HepG2 (cell line): ENCODE results near the gene RNF126. TPM values are rescaled to one million over a fixed set of nuclear protein-coding genes. Genes with fewer than 3 reads are reported as not detected.

Source experiments
- AHDC1 ChIP-seq: sonication (generic); formaldehyde crosslinking; IDR thresholded peaks from 2 replicates; pipeline ENCODE4 v1.5.1; 2020; ENCODE audit warnings: mild to moderate bottlenecking, missing genetic modification reagents, borderline replicate concordance
- BCL3 ChIP-seq: sonication (generic); formaldehyde crosslinking; IDR thresholded peaks from 2 replicates; pipeline ENCODE4 v1.5.1; 2020; ENCODE audit warnings: mild to moderate bottlenecking, missing genetic modification reagents, moderate library complexity
- EHMT2 ChIP-seq: fragments of 200-600 bp; sonication (generic); IDR thresholded peaks from 2 replicates; pipeline ENCODE4 v1.7.0; 2017; ENCODE audit warnings: antibody characterized with exemption, low read depth, low read length, borderline replicate concordance
- TRAFD1 ChIP-seq: sonication (generic); formaldehyde crosslinking; IDR thresholded peaks from 2 replicates; pipeline ENCODE4 v1.5.1; 2020; ENCODE audit warnings: missing genetic modification reagents, mild to moderate bottlenecking, borderline replicate concordance
- XBP1 ChIP-seq: sonication (generic); formaldehyde crosslinking; IDR thresholded peaks from 2 replicates; pipeline ENCODE4 v1.5.0; 2020; ENCODE audit warnings: missing genetic modification reagents
- ZFP36 ChIP-seq: fragments of 150-350 bp; IDR thresholded peaks from 2 replicates; pipeline ENCODE4 v1.6.1; 2018; ENCODE audit warnings: borderline replicate concordance, low read length, low read depth; ENCODE audit not compliant: partially characterized antibody
- ZNF543 ChIP-seq: sonication (generic); formaldehyde crosslinking; IDR thresholded peaks from 2 replicates; pipeline ENCODE4 v1.4.0; 2020; ENCODE audit warnings: mild to moderate bottlenecking, missing genetic modification reagents
- polyA plus RNA-seq, 8 experiments: library from polyadenylated mRNA; depleted of rRNA in 3 of 8; stranded (reverse) in 7 of 8; unstranded in 1 of 8; fragments of >200 nt; fragmentation: Illumina TruSeq in 4 of 8; extraction: Trizol in 4 of 8; gene quantifications; 2 replicates each; pipeline versions ENCODE4 v1.2.1 to v1.2.3, GENCODE V29; 2011 to 2016; ENCODE audit warnings: low read depth in 4 of 8, missing spikeins in 1 of 8, mixed read lengths in 1 of 8; ENCODE audit not compliant: insufficient read depth in 1 of 8
- total RNA-seq, 5 experiments: library from RNA; depleted of rRNA; stranded (reverse); fragments of >200 nt; fragmentation: Illumina TruSeq; extraction: Trizol; gene quantifications; 2 replicates each; pipeline ENCODE4 v1.2.3, GENCODE V29; 2016; ENCODE audit warnings: low read depth in 1 of 5
- TF ChIP-seq, protein P1 (sequence below): IDR thresholded peaks from 2 replicates; pipeline ENCODE4 v1.6.1; 2012; ENCODE audit warnings: low read depth, low read length, improper control_type of control experiment
- TF ChIP-seq, protein P2 (sequence below): sonication (generic); formaldehyde crosslinking; IDR thresholded peaks from 2 replicates; pipeline ENCODE4 v1.4.0; 2020; ENCODE audit warnings: missing genetic modification reagents

RNF126 gene
- total and polyA plus RNA-seq, 2 of the 13 experiments (the other 11 are each of a cell fraction or from before 2014, with no cell fraction given): 23.2 to 34.0 TPM

DNA sequence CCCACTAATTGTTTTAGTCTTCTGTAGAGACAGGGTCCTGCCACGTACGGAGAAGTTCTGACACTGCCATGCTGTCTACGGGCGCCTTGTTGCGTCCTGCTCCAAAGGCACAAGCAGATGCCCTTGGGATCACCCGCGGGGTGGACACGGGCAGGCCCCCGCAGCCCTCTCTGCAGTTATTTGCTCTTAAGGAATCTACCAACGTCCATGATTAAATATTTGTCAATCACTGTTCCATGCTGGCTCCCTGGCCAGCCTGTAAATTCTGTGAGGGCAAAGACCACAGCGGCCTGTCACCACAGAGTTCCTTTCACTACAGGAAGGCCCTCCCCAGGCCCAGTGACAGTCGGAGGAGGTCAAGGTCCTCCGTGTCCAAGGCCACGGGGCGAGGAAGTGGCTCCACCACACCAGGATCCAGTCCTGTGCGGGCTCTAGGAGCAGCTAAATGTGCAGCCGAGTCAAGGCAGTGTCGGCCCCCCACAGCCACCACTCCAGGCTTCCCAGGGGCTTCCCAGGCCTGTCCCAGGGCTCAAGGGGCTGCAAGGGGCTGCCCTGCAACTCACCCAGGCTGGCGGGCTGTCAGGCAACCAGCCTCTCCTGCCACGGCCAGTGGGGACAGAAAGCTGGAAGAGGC, 2.1 kb downstream of the RNF126 start (continued):
- TF ChIP-seq, protein P1, sequence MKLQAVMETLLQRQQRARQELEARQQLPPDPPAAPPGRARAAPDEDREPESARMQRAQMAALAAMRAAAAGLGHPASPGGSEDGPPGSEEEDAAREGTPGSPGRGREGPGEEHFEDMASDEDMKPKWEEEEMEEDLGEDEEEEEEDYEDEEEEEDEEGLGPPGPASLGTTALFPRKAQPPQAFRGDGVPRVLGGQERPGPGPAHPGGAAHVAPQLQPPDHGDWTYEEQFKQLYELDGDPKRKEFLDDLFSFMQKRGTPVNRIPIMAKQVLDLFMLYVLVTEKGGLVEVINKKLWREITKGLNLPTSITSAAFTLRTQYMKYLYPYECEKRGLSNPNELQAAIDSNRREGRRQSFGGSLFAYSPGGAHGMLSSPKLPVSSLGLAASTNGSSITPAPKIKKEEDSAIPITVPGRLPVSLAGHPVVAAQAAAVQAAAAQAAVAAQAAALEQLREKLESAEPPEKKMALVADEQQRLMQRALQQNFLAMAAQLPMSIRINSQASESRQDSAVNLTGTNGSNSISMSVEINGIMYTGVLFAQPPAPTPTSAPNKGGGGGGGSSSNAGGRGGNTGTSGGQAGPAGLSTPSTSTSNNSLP: peak; percentile 92
- TF ChIP-seq ZFP36: no peak
- TF ChIP-seq TRAFD1: no peak
- TF ChIP-seq ZNF543 (CRISPR knock-in tag): peak; percentile 67; the same call in 1 of the 2 replicates
- TF ChIP-seq, protein P2, sequence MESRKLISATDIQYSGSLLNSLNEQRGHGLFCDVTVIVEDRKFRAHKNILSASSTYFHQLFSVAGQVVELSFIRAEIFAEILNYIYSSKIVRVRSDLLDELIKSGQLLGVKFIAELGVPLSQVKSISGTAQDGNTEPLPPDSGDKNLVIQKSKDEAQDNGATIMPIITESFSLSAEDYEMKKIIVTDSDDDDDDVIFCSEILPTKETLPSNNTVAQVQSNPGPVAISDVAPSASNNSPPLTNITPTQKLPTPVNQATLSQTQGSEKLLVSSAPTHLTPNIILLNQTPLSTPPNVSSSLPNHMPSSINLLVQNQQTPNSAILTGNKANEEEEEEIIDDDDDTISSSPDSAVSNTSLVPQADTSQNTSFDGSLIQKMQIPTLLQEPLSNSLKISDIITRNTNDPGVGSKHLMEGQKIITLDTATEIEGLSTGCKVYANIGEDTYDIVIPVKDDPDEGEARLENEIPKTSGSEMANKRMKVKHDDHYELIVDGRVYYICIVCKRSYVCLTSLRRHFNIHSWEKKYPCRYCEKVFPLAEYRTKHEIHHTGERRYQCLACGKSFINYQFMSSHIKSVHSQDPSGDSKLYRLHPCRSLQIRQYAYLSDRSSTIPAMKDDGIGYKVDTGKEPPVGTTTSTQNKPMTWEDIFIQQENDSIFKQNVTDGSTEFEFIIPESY (CRISPR knock-in tag): peak; percentile 48
- TF ChIP-seq AHDC1: no peak
- no peak for TF ChIP-seq XBP1 (CRISPR knock-in tag)
- no peak for TF ChIP-seq EHMT2
- TF ChIP-seq BCL3: no peak; the same call in 1 of the 2 replicates
